Liver (tissue), 3 donors: Measurements from ENCODE around the gene F2R.

ENCODE experiments used
- ATF3 ChIP-seq: IDR thresholded peaks from 2 replicates; pipeline ENCODE4 v1.6.1; 2016; ENCODE audit warnings: antibody characterized with exemption
- CTCF ChIP-seq: fragments of 150-350 bp; IDR thresholded peaks from 2 replicates; pipeline ENCODE4 v1.5.1; 2017; ENCODE audit warnings: improper control_type of control experiment, low read depth, low read length; ENCODE audit not compliant: missing input control
- FOXA1 ChIP-seq: IDR thresholded peaks from 2 replicates; pipeline ENCODE4 v1.6.1; 2016; ENCODE audit warnings: antibody characterized with exemption
- GABPA ChIP-seq, 2 donors: IDR thresholded peaks in 1 of 2; conservative IDR thresholded peaks in 1 of 2; 2 replicates each; pipeline ENCODE4 v1.6.1; 2016; ENCODE audit warnings: antibody characterized with exemption in 2 of 2, mild to moderate bottlenecking in 1 of 2, moderate library complexity in 1 of 2
- HNF4A ChIP-seq, 2 donors: conservative IDR thresholded peaks; 2 replicates each; pipeline ENCODE4 v1.6.1; 2016; ENCODE audit warnings: antibody characterized with exemption in 2 of 2, mild to moderate bottlenecking in 2 of 2
- JUND ChIP-seq, 2 donors: IDR thresholded peaks; 2 replicates each; pipeline ENCODE4 v1.6.1; 2016; ENCODE audit warnings: antibody characterized with exemption in 2 of 2
- MAX ChIP-seq: IDR thresholded peaks from 2 replicates; pipeline ENCODE4 v1.6.1; 2016; ENCODE audit warnings: antibody characterized with exemption
- NR2F2 ChIP-seq: IDR thresholded peaks from 2 replicates; pipeline ENCODE4 v1.6.1; 2016; ENCODE audit warnings: antibody characterized with exemption
- RAD21 ChIP-seq, 2 donors: IDR thresholded peaks; 2 replicates each; pipeline ENCODE4 v1.6.1; 2016; ENCODE audit warnings: antibody characterized with exemption in 2 of 2, mild to moderate bottlenecking in 2 of 2
- REST ChIP-seq: IDR thresholded peaks from 2 replicates; pipeline ENCODE4 v1.6.1; 2016; ENCODE audit warnings: antibody characterized with exemption, mild to moderate bottlenecking
- RXRA ChIP-seq, 2 donors: IDR thresholded peaks; 2 replicates each; pipeline ENCODE4 v1.6.1; 2017 to 2018; ENCODE audit warnings: antibody characterized with exemption in 2 of 2, mild to moderate bottlenecking in 1 of 2
- TAF1 ChIP-seq: conservative IDR thresholded peaks from 2 replicates; pipeline ENCODE4 v1.6.1; 2016; ENCODE audit warnings: antibody characterized with exemption, mild to moderate bottlenecking
- YY1 ChIP-seq: IDR thresholded peaks from 2 replicates; pipeline ENCODE4 v1.6.1; 2016; ENCODE audit warnings: antibody characterized with exemption, mild to moderate bottlenecking
- donor health status: healthy.
- donor health status: healthy.

GRCh38 chr5:76679231-76679630, 36.7 kb upstream of the F2R start:
- TF ChIP-seq CTCF, result no peak
- TF ChIP-seq ATF3, result no peak
- no peak for TF ChIP-seq YY1
- no peak for TF ChIP-seq JUND (IDR thresholded peaks at IDR 0.05)
- TF ChIP-seq MAX, result no peak
- no peak for TF ChIP-seq GABPA (IDR thresholded peaks at IDR 0.05 in 1 of 2, conservative IDR thresholded peaks at IDR 0.05 in 1 of 2)
- TF ChIP-seq REST, result no peak
- TF ChIP-seq TAF1, result no peak
- peak in 1 of 2 donors; percentile 9 for TF ChIP-seq RAD21 (IDR thresholded peaks at IDR 0.05)
- TF ChIP-seq RXRA (IDR thresholded peaks at IDR 0.05), result no peak
- no peak for TF ChIP-seq FOXA1
- TF ChIP-seq HNF4A (conservative IDR thresholded peaks at IDR 0.05), result no peak
- no peak for TF ChIP-seq NR2F2
